ENCODE results near the gene OLR1. TPM values are rescaled to one million over a fixed set of nuclear protein-coding genes. Genes with fewer than 3 reads are reported as not detected.

OLR1 gene
- total RNA-seq, 1 experiment from 2014 or later: 26.5 TPM

Other genes starting within 250 kb of the OLR1 start
- gene CLEC2A, start 239.8 kb downstream of the OLR1 start, total RNA-seq (2014; rRNA removed; shearing (Covaris generic)): not detected in 2 replicates
- 0.07 TPM in 1 of 2 replicates, not detected in the other for gene CLEC12A, start 200.7 kb downstream of the OLR1 start, total RNA-seq (2014; rRNA removed; shearing (Covaris generic))
- not detected in 2 replicates for gene CLEC1B, start 173.0 kb downstream of the OLR1 start, total RNA-seq (2014; rRNA removed; shearing (Covaris generic))
- gene CLEC12B, start 161.5 kb downstream of the OLR1 start, total RNA-seq (2014; rRNA removed; shearing (Covaris generic)): 0.05 TPM in 1 of 2 replicates, not detected in the other
- gene CLEC9A, start 141.4 kb downstream of the OLR1 start, total RNA-seq (2014; rRNA removed; shearing (Covaris generic)): not detected in 2 replicates
- gene CLEC1A, start 73.1 kb downstream of the OLR1 start, total RNA-seq (2014; rRNA removed; shearing (Covaris generic)): not detected in 2 replicates
- gene CLEC7A, start 41.9 kb downstream of the OLR1 start, total RNA-seq (2014; rRNA removed; shearing (Covaris generic)): not detected in 2 replicates
- gene TMEM52B, start 6.9 kb upstream of the OLR1 start, total RNA-seq (2014; rRNA removed; shearing (Covaris generic)): 3.4 and 10.9 TPM in 2 replicates
- 20.4 and 20.8 TPM in 2 replicates for gene GABARAPL1, start 40.7 kb upstream of the OLR1 start, total RNA-seq (2014; rRNA removed; shearing (Covaris generic))
- gene KLRD1, start 135.7 kb upstream of the OLR1 start, total RNA-seq (2014; rRNA removed; shearing (Covaris generic)): not detected in 2 replicates
- gene KLRK1, start 217.9 kb upstream of the OLR1 start, total RNA-seq (2014; rRNA removed; shearing (Covaris generic)): not detected in 2 replicates
- gene KLRC4, start 237.6 kb upstream of the OLR1 start, total RNA-seq (2014; rRNA removed; shearing (Covaris generic)): not detected in 2 replicates
- not detected in 2 replicates for gene KLRC3, start 248.5 kb upstream of the OLR1 start, total RNA-seq (2014; rRNA removed; shearing (Covaris generic))